HCT116 (cell line): ENCODE measurements around the gene STPG1. TPM values are rescaled to one million over a fixed set of nuclear protein-coding genes. Genes with fewer than 3 reads are reported as not detected.

ENCODE experiments used
- ATAC-seq: fragments of 200-7000 bp; cut with Tn5 transposase; 2 replicates; pipeline ENCODE4 v1.9.1; 2020; ENCODE audit warnings: mild to moderate bottlenecking, moderate library complexity
- BruUV-seq: library from RNA; stranded (reverse); fragments of 400-500 nt; replicated peaks from 2 replicates; lab custom pipeline; 2021; lab: Mats Ljungman, UMichigan
- CTCF ChIA-PET: fragments of 300-600 bp; sonication (Branson Sonifier 250); formaldehyde crosslinking; loops from one replicate; lab custom pipeline; 2021; ENCODE audit warnings: antibody characterized with exemption; lab: Charles Lee
- POLR2A ChIA-PET: fragments of 300-600, 350-600 bp; sonication (Branson Sonifier 250); formaldehyde crosslinking; loops from one replicate; lab custom pipeline; 2021; ENCODE audit warnings: antibody characterized with exemption; lab: Charles Lee
- RAD21 ChIA-PET, 2 experiments: fragments of 300-600 bp; sonication (Branson Sonifier 250); formaldehyde crosslinking; loops; one replicate each; lab custom pipeline; 2023; ENCODE audit warnings: low total read pairs in 2 of 2; ENCODE audit not compliant: uncharacterized antibody in 2 of 2, unreplicated experiment in 2 of 2, low non-redundant PET in 1 of 2; lab: Charles Lee
- DNase-seq: peaks from one replicate; pipeline ENCODE4 v3.0.0-alpha.2; 2010; ENCODE audit warnings: low read depth, low spot score
- H2AFZ ChIP-seq: fragments of 200-600 bp; shearing (Covaris generic), sonication (generic); 2 replicates; pipeline ENCODE4 v1.6.1; 2017; ENCODE audit warnings: low read depth, mixed run types, mixed read lengths, antibody characterized with exemption, low read length; ENCODE audit not compliant: poor library complexity, severe bottlenecking
- H3K27ac ChIP-seq: 2 replicates; pipeline ENCODE4 v1.5.1; 2012; ENCODE audit warnings: low read depth, low read length
- H3K27me3 ChIP-seq: fragments of 200-600 bp; sonication (generic); 2 replicates; pipeline ENCODE4 v1.6.1; 2016; ENCODE audit warnings: mixed run types, low read length, mixed read lengths; ENCODE audit not compliant: insufficient read depth
- H3K36me3 ChIP-seq, 2 experiments: fragments of 200-500 bp in 1 of 2; fragments of 200-600 bp in 1 of 2; sonication (Bioruptor generic) in 1 of 2; sonication (generic) in 1 of 2; 2 replicates each; pipeline versions ENCODE4 v1.5.1 to v1.6.1; 2014 to 2016; ENCODE audit warnings: low read length in 2 of 2, inconsistent platforms in 1 of 2, mixed read lengths in 1 of 2, mixed run types in 1 of 2; ENCODE audit not compliant: insufficient read depth in 2 of 2, control insufficient read depth in 1 of 2
- H3K4me1 ChIP-seq, 2 experiments: fragments of 200-600 bp in 1 of 2; sonication (generic) in 1 of 2; 2 replicates each; pipeline versions ENCODE4 v1.5.1 to v1.6.1; 2012 to 2017; ENCODE audit warnings: low read length in 2 of 2, inconsistent platforms in 1 of 2, mild to moderate bottlenecking in 1 of 2, mixed read lengths in 1 of 2, mixed run types in 1 of 2, moderate library complexity in 1 of 2; ENCODE audit not compliant: insufficient read depth in 2 of 2, control insufficient read depth in 1 of 2
- H3K4me2 ChIP-seq: fragments of 200-600 bp; sonication (generic); 2 replicates; pipeline ENCODE4 v1.6.1; 2017; ENCODE audit warnings: mixed run types, low read length, mixed read lengths
- H3K4me3 ChIP-seq, 2 experiments: fragments of 200-600 bp in 1 of 2; sonication (generic) in 1 of 2; replicated peaks in 1 of 2; 2 replicates each; pipeline ENCODE4 v1.5.1; 2011 to 2016; ENCODE audit warnings: low read length in 2 of 2, control low read depth in 1 of 2, low read depth in 1 of 2, mild to moderate bottlenecking in 1 of 2, mixed read lengths in 1 of 2, mixed run types in 1 of 2
- H3K79me2 ChIP-seq: fragments of 200-600 bp; sonication (generic); 2 replicates; pipeline ENCODE4 v1.6.1; 2017; ENCODE audit warnings: mild to moderate bottlenecking, mixed run types, low read length, moderate library complexity, mixed read lengths; ENCODE audit not compliant: insufficient read depth
- H3K9ac ChIP-seq: fragments of 200-600 bp; sonication (generic); 2 replicates; pipeline ENCODE4 v1.6.1; 2016; ENCODE audit warnings: low read length, mixed read lengths
- H3K9me2 ChIP-seq: fragments of 200-600 bp; sonication (generic), shearing (Covaris generic); 2 replicates; pipeline ENCODE4 v1.6.1; 2017; ENCODE audit warnings: mixed run types, mild to moderate bottlenecking, moderate library complexity; ENCODE audit not compliant: insufficient read depth
- H3K9me3 ChIP-seq, 2 experiments: fragments of 200-500 bp in 1 of 2; fragments of 200-600 bp in 1 of 2; sonication (Bioruptor generic) in 1 of 2; sonication (generic) in 1 of 2; 2 replicates each; pipeline ENCODE4 v1.6.1; 2014 to 2017; ENCODE audit warnings: low read length in 2 of 2, mixed read lengths in 2 of 2, inconsistent platforms in 1 of 2, low read depth in 1 of 2, mild to moderate bottlenecking in 1 of 2, mixed run types in 1 of 2, moderate library complexity in 1 of 2; ENCODE audit not compliant: control insufficient read depth in 1 of 2, insufficient read depth in 1 of 2
- H4K20me1 ChIP-seq: fragments of 200-600 bp; sonication (generic), shearing (Covaris generic); 2 replicates; pipeline ENCODE4 v1.6.1; 2017; ENCODE audit warnings: mixed run types, mild to moderate bottlenecking, moderate library complexity; ENCODE audit not compliant: insufficient read depth
- CBX3 ChIP-seq: IDR thresholded peaks from 2 replicates; pipeline ENCODE4 v1.6.1; 2012; ENCODE audit warnings: low read depth
- CEBPB ChIP-seq: IDR thresholded peaks from 2 replicates; pipeline ENCODE4 v1.6.1; 2012; ENCODE audit warnings: low read depth
- CTCF ChIP-seq, 3 experiments: fragments of 200-600 bp in 1 of 3; sonication (generic) in 1 of 3; IDR thresholded peaks in 2 of 3; conservative IDR thresholded peaks in 1 of 3; 2 replicates each; pipeline ENCODE4 v1.5.1; 2012 to 2017; ENCODE audit warnings: low read depth in 2 of 3, low read length in 2 of 3, antibody characterized with exemption in 1 of 3, borderline replicate concordance in 1 of 3, control low read depth in 1 of 3, mild to moderate bottlenecking in 1 of 3, mixed read lengths in 1 of 3, mixed run types in 1 of 3, moderate library complexity in 1 of 3; ENCODE audit not compliant: insufficient read depth in 1 of 3
- EZH2phosphoT487 ChIP-seq: fragments of 200-600 bp; IDR thresholded peaks from 2 replicates; pipeline ENCODE4 v1.6.1; 2018; ENCODE audit warnings: antibody characterized with exemption, borderline replicate concordance
- JUND ChIP-seq: IDR thresholded peaks from 2 replicates; pipeline ENCODE4 v1.6.1; 2012
- POLR2AphosphoS5 ChIP-seq: IDR thresholded peaks from 2 replicates; pipeline ENCODE4 v1.6.1; 2011; ENCODE audit warnings: mild to moderate bottlenecking, low read depth, low read length, moderate library complexity
- RAD21 ChIP-seq: IDR thresholded peaks from 2 replicates; pipeline ENCODE4 v1.6.1; 2012; ENCODE audit warnings: low read depth, mild to moderate bottlenecking
- REST ChIP-seq: IDR thresholded peaks from 2 replicates; pipeline ENCODE4 v1.6.1; 2012; ENCODE audit warnings: low read depth
- SIN3A ChIP-seq: IDR thresholded peaks from 2 replicates; pipeline ENCODE4 v1.6.1; 2012; ENCODE audit warnings: low read depth
- SRF ChIP-seq: IDR thresholded peaks from 2 replicates; pipeline ENCODE4 v1.6.1; 2012; ENCODE audit warnings: low read depth
- YY1 ChIP-seq: IDR thresholded peaks from 2 replicates; pipeline ENCODE4 v1.6.1; 2011; ENCODE audit warnings: low read length, low read depth, moderate library complexity, mild to moderate bottlenecking; ENCODE audit not compliant: insufficient replicate concordance; ENCODE audit errors: extremely low read depth
- ZFX ChIP-seq: fragments of 450-650 bp; IDR thresholded peaks from 2 replicates; pipeline ENCODE4 v1.6.1; 2017
- ZNF274 ChIP-seq: fragments of 200-500 bp; sonication (Bioruptor generic); IDR thresholded peaks from 2 replicates; pipeline ENCODE4 v1.6.1; 2014; ENCODE audit warnings: mild to moderate bottlenecking, low read depth, low read length, inconsistent platforms
- intact Hi-C: fragments of 100-400 bp; cut with micrococcal nuclease; formaldehyde crosslinking; loops from 2 replicates; pipeline ENCODE4 v1.10.0; 2022
- total RNA-seq: library from RNA; stranded (reverse); gene quantifications from one replicate; pipeline ENCODE4 v1.2.1, GENCODE V29; 2021; ENCODE audit not compliant: unreplicated experiment
- TF ChIP-seq, protein P1 (sequence below): IDR thresholded peaks from 2 replicates; pipeline ENCODE4 v1.6.1; 2012
- TF ChIP-seq, protein P2 (sequence below): IDR thresholded peaks from 2 replicates; pipeline ENCODE4 v1.6.1; 2011; ENCODE audit warnings: mild to moderate bottlenecking, low read length, moderate library complexity; ENCODE audit not compliant: insufficient replicate concordance; ENCODE audit errors: extremely low read depth
- TF ChIP-seq, protein P3 (sequence below): IDR thresholded peaks from 2 replicates; pipeline ENCODE4 v1.6.1; 2012

Gene STPG1
- total RNA-seq, 1 experiment from 2014 or later, result 13.4 TPM

DNA sequence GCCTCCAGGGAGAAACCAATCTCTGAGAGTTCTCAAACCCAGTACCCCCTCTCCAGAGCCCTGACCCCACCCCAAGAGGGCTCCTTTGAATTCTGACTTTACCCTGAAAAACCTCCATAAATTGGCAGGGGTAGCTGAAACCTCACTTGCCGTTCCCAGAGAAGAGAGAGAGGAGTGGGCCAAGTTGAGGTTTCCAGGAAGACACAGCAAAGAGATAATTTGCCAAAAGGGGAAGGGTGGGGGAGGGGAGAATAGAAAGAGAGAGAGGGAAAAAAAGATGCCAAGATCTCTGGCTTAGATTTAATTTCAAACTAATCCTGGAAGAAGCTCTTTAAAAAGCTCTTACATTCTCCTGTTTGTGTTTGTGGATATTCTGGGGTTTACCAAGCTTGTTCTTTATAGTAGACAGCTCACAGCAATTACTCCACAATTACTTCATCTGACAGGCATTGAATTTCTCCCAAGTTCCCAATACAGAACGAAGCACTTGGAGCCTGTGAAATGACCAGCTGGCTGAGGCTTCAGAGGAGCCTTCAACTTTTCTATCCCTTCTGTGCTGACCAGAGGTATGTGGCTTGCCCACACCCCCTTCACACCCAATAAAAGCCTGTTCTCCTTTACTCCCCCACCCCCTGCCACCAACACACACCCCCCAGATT lies 95.5 kb downstream of the STPG1 start:
- H3K27me3 ChIP-seq, result peaks cover 36% of the 10 kb centered on the region
- no peaks in the 10 kb centered on the region for H3K79me2 ChIP-seq
- no TSS peak for BruUV-seq
- H3K4me3 ChIP-seq, result no peak overlapping the region
- RAD21 ChIA-PET, result interaction anchor here (0.6 kb wide), 2 partner anchors 118 to 168 kb away, joined by 3 read pairs; no protein-coding TSS in a partner anchor
- no peaks in the 10 kb centered on the region for H3K36me3 ChIP-seq
- no peaks in the 10 kb centered on the region for H3K9me2 ChIP-seq
- H4K20me1 ChIP-seq, result no peaks in the 10 kb centered on the region
- H3K27ac ChIP-seq, result no peak overlapping the region
- TF ChIP-seq CTCF (IDR thresholded peaks at IDR 0.05 in 2 of 3, conservative IDR thresholded peaks at IDR 0.05 in 1 of 3; ENCODE audit: borderline replicate concordance in 1 of 3, insufficient read depth in 1 of 3, low read depth in 2 of 3, low read length in 2 of 3) (no peak), RAD21 (no peak), SRF (no peak), YY1 (no peak), SIN3A (no peak), ZNF274 (no peak), CBX3 (no peak), ZFX (no peak), CEBPB (no peak), POLR2AphosphoS5 (no peak), EZH2phosphoT487 (no peak), REST (no peak), JUND (no peak)
- TF ChIP-seq, protein P1, sequence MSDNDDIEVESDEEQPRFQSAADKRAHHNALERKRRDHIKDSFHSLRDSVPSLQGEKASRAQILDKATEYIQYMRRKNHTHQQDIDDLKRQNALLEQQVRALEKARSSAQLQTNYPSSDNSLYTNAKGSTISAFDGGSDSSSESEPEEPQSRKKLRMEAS, result no peak
- TF ChIP-seq, protein P2, sequence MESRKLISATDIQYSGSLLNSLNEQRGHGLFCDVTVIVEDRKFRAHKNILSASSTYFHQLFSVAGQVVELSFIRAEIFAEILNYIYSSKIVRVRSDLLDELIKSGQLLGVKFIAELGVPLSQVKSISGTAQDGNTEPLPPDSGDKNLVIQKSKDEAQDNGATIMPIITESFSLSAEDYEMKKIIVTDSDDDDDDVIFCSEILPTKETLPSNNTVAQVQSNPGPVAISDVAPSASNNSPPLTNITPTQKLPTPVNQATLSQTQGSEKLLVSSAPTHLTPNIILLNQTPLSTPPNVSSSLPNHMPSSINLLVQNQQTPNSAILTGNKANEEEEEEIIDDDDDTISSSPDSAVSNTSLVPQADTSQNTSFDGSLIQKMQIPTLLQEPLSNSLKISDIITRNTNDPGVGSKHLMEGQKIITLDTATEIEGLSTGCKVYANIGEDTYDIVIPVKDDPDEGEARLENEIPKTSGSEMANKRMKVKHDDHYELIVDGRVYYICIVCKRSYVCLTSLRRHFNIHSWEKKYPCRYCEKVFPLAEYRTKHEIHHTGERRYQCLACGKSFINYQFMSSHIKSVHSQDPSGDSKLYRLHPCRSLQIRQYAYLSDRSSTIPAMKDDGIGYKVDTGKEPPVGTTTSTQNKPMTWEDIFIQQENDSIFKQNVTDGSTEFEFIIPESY, result no peak
- TF ChIP-seq, protein P3, sequence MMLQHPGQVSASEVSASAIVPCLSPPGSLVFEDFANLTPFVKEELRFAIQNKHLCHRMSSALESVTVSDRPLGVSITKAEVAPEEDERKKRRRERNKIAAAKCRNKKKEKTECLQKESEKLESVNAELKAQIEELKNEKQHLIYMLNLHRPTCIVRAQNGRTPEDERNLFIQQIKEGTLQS, result no peak
- no peaks in the 10 kb centered on the region for H3K9me3 ChIP-seq
- POLR2A ChIA-PET, result interaction anchor here (1.0 kb wide), 1 partner anchor 112 kb away, joined by 3 read pairs; no protein-coding TSS in a partner anchor
- intact Hi-C loops, result no loop called here
- no peak overlapping the region for H3K4me2 ChIP-seq
- no peak for ATAC-seq
- H3K4me1 ChIP-seq, result peaks cover 41 to 74% of the 10 kb centered on the region in 2 experiments
- CTCF ChIA-PET, result interaction anchor here (1.5 kb wide), 1 partner anchor 73 kb away, joined by 4 read pairs; no protein-coding TSS in a partner anchor
- DNase-seq, result no peak
- H2AFZ ChIP-seq, result no peak overlapping the region
- H3K9ac ChIP-seq, result no peak overlapping the region
